Measurements from ENCODE around the gene BTBD10. TPM values are rescaled to one million over a fixed set of nuclear protein-coding genes. Genes with fewer than 3 reads are reported as not detected.

The BTBD10 gene
- total RNA-seq, 6 experiments from 2014 or later = 4.8 to 11.0 (median 7.3) TPM

DNA sequence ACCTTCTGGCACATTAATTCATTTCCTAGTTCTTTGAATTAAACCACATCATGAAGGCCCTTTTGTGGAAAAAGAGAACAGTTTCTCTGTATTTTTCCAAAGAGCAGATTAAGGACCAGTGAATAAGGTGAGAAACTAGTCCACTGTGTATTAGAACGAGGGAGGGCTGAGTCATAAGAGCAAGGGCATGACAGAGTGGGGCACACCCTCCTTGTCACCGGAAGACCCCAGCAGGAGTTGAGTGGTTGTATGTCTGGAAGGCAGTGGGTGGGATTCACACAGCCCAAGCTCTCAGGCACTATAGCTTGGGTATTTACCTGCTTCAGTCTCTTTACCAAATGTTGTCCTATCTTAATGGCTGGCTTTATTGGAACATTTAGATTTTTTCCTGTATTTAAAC is 98.6 kb downstream of the BTBD10 start:
- WGBS (ENCODE audit: insufficient coverage, low coverage, low lambda C conversion rate, missing lambda C conversion rate) = 77% methylated on average over 2 of the region's 2 CpGs
- Histone ChIP-seq H3K36me3 (peaks cover 0 to 94% (median 47%) of the 10 kb centered on the region in 4 donors), H3K4me3 (no peak overlapping the region), H3K4me1 (no peaks in the 10 kb centered on the region), H3K27me3 (no peaks in the 10 kb centered on the region), H3K27ac (no peak overlapping the region), H3K9me3 (no peaks in the 10 kb centered on the region)
- TF ChIP-seq, protein P1, sequence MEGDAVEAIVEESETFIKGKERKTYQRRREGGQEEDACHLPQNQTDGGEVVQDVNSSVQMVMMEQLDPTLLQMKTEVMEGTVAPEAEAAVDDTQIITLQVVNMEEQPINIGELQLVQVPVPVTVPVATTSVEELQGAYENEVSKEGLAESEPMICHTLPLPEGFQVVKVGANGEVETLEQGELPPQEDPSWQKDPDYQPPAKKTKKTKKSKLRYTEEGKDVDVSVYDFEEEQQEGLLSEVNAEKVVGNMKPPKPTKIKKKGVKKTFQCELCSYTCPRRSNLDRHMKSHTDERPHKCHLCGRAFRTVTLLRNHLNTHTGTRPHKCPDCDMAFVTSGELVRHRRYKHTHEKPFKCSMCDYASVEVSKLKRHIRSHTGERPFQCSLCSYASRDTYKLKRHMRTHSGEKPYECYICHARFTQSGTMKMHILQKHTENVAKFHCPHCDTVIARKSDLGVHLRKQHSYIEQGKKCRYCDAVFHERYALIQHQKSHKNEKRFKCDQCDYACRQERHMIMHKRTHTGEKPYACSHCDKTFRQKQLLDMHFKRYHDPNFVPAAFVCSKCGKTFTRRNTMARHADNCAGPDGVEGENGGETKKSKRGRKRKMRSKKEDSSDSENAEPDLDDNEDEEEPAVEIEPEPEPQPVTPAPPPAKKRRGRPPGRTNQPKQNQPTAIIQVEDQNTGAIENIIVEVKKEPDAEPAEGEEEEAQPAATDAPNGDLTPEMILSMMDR (IDR thresholded peaks at IDR 0.05) = no peak
- no peak for TF ChIP-seq POLR2A (IDR thresholded peaks at IDR 0.05)
- no peak for ATAC-seq
- DNase-seq = no peak
- intact Hi-C loops (cut with DNase I) = no loop called here

DNA sequence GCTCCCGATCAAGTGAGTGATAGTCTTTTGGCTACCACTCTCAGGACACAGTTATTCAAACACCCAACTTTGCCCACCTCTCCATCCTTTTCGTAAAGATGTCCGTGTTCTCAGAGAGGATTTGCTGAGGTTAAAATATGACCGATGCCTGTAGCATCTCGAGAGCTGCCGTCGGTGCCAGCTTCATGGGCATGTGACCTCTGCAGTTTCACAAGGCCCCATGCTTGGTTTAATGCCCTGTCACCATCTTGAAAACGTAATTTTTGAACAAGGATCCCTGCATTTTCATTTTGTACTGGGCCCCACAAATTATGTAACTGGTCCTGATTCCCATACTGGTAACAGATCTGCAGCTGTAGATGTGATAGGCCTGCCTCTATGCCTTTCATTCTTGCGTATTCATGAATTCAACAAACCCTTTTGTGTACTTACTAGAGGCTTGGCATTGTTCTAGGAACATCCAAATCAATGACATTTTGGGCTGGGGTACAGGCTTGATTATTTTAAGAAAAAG is 100.4 kb downstream of the BTBD10 start:
- Histone ChIP-seq H3K9me3 (no peaks in the 10 kb centered on the region), H3K36me3 (peaks cover 0 to 94% (median 50%) of the 10 kb centered on the region in 4 donors), H3K4me1 (no peaks in the 10 kb centered on the region), H3K27ac (no peak overlapping the region), H3K27me3 (no peaks in the 10 kb centered on the region), H3K4me3 (no peak overlapping the region)
- DNase-seq (no peak), ATAC-seq (no peak)
- WGBS (ENCODE audit: insufficient coverage, low coverage, low lambda C conversion rate, missing lambda C conversion rate) = 95% methylated on average over 9 of the region's 9 CpGs
- TF ChIP-seq, protein P1 (IDR thresholded peaks at IDR 0.05) = no peak
- no peak for TF ChIP-seq POLR2A (IDR thresholded peaks at IDR 0.05)
- intact Hi-C loops (cut with DNase I) = no loop called here

DNA sequence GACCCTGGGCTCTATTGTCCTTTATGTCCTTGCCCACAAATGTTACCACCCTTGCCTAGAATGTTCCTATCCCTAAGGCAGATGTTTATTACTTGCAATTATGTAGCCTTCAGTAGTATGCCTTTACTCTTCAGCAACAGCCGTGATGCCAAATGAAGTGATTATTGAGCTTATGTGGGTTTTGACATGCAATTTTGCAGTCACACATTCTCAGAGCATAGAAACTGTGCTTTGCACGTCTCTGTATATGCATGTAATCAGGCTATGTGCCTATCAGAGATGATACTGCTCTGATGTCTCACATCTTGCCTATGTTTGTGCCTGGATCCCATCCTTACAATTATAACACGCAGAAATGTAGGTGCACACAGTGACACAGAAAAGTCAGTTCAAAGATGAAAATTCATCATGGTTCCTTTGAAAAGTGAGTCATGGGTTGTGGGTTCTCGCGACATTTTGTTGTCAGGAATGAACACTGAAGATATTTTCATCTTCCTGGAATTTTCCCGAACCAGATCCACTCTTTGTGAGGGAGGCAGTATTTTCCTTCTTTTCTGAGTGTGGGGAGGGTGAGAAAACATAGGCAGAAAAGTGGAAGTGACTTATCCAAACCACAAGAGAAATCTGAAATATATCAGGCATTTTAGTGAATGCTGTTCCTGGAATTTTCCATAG is 104.3 kb downstream of the BTBD10 start:
- peaks cover 0 to 92% (median 38%) of the 10 kb centered on the region in 4 donors for H3K36me3 ChIP-seq
- no peak for ATAC-seq

GRCh38 chr11:13357232-13357631 is 105.8 kb downstream of the BTBD10 start:
- H3K9me3 ChIP-seq = no peaks in the 10 kb centered on the region
- H3K27ac ChIP-seq = no peak overlapping the region
- TF ChIP-seq POLR2A (IDR thresholded peaks at IDR 0.05) = no peak
- TF ChIP-seq, protein P1 (IDR thresholded peaks at IDR 0.05) = no peak
- H3K36me3 ChIP-seq = peaks cover 0 to 86% (median 36%) of the 10 kb centered on the region in 4 donors
- H3K4me1 ChIP-seq = no peaks in the 10 kb centered on the region
- intact Hi-C loops (cut with DNase I) = no loop called here
- ATAC-seq = no peak
- no peak overlapping the region for H3K4me3 ChIP-seq
- no peak for DNase-seq
- WGBS (ENCODE audit: insufficient coverage, low coverage, low lambda C conversion rate, missing lambda C conversion rate) = 80% methylated on average over 3 of the region's 9 CpGs
- no peaks in the 10 kb centered on the region for H3K27me3 ChIP-seq

More for the DNA sequence above, 104.3 kb downstream of the BTBD10 start:
- H3K4me1 ChIP-seq = no peaks in the 10 kb centered on the region
- no peak for TF ChIP-seq POLR2A (IDR thresholded peaks at IDR 0.05)
- TF ChIP-seq, protein P1 (IDR thresholded peaks at IDR 0.05) = no peak
- H3K9me3 ChIP-seq = no peaks in the 10 kb centered on the region
- H3K27me3 ChIP-seq = no peaks in the 10 kb centered on the region
- H3K4me3 ChIP-seq = no peak overlapping the region
- DNase-seq = no peak
- WGBS (ENCODE audit: insufficient coverage, low coverage, low lambda C conversion rate, missing lambda C conversion rate) = 94% methylated on average over 6 of the region's 6 CpGs
- H3K27ac ChIP-seq = no peak overlapping the region
- intact Hi-C loops (cut with DNase I) = no loop called here
